Measurements from ENCODE around the gene CCDC92. TPM values are rescaled to one million over a fixed set of nuclear protein-coding genes. Genes with fewer than 3 reads are reported as not detected.

The CCDC92 gene
- total and polyA plus RNA-seq, 10 of the 15 experiments (the other 5 are each of a cell fraction or from before 2014, with no cell fraction given), result 0.53 to 11.8 (median 4.2) TPM

- BruUV-seq (replicated peaks), result no TSS peak
- Histone ChIP-seq H3K9me3 (replicated peaks; ENCODE audit: control insufficient read depth, insufficient read depth, low read length) (no peaks in the 10 kb centered on the region; the same call in 1 of the 3 replicates), H2AFZ (ENCODE audit: control insufficient read depth, low read depth, low read length) (peak overlapping the region; percentile 60; the same call in 1 of the 2 replicates), H3K9ac (ENCODE audit: control insufficient read depth, insufficient read depth, low read length) (no peak overlapping the region), H3K27ac (ENCODE audit: control insufficient read depth, insufficient read depth) (no peak overlapping the region), H3K4me1 (ENCODE audit: control insufficient read depth, insufficient read depth, low read length) (peaks cover 11% of the 10 kb centered on the region), H3K36me3 (ENCODE audit: control insufficient read depth in 2 of 2, insufficient read depth in 2 of 2, low read length in 1 of 2) (no peaks in the 10 kb centered on the region), H3K27me3 (replicated peaks in 1 of 2; ENCODE audit: control insufficient read depth in 2 of 2, insufficient read depth in 2 of 2, low read length in 1 of 2) (no peaks in the 10 kb centered on the region), H4K20me1 (ENCODE audit: control insufficient read depth, insufficient read depth) (no peaks in the 10 kb centered on the region), H3K79me2 (ENCODE audit: control insufficient read depth, insufficient read depth, low read length) (no peaks in the 10 kb centered on the region), H3K4me2 (ENCODE audit: control insufficient read depth, insufficient read depth) (peak overlapping the region; percentile 5; the same call in 1 of the 2 replicates), H3K4me3 (peak overlapping the region; percentile 43; the same call in 1 of the 2 replicates)
- SMC1A ChIA-PET (ENCODE audit: uncharacterized antibody, unreplicated experiment), result no interaction called here
- WGBS (ENCODE audit: insufficient coverage, insufficient replicate concordance, low lambda C conversion rate, missing lambda C conversion rate), result 87% methylated on average over 44 of the region's 46 CpGs
- CTCF ChIA-PET, result no interaction called here
- no peak for ATAC-seq
- RAD21 ChIA-PET (ENCODE audit: unreplicated experiment), result no interaction called here
- intact Hi-C loops (cut with micrococcal nuclease; ENCODE audit: unreplicated experiment) (no loop called here), in situ Hi-C loops (cut with MboI) (no loop called here)
- POLR2A ChIA-PET, result no interaction called here
- no peak for DNase-seq (ENCODE audit: low read depth, low spot score)
- FAIRE-seq, result peak; percentile 13
- TF ChIP-seq EP300 (IDR thresholded peaks at IDR 0.05; ENCODE audit: borderline replicate concordance in 1 of 2, control insufficient read depth in 1 of 2, low read depth in 2 of 2, low read length in 2 of 2) (no peak), CEBPB (IDR thresholded peaks at IDR 0.05; ENCODE audit: borderline replicate concordance in 1 of 2, low read depth in 2 of 2, low read length in 2 of 2) (no peak), TBL1XR1 (IDR thresholded peaks at IDR 0.05; ENCODE audit: low read depth, low read length) (no peak), SMC3 (IDR thresholded peaks at IDR 0.05; ENCODE audit: borderline replicate concordance, low read length) (no peak), JUND (IDR thresholded peaks at IDR 0.05; ENCODE audit: low read depth, low read length) (no peak), RFX5 (IDR thresholded peaks at IDR 0.05; ENCODE audit: low read depth, low read length) (no peak), NR2F1 (conservative IDR thresholded peaks at IDR 0.05) (no peak), ZNF622 (IDR thresholded peaks at IDR 0.05) (no peak), EGR1 (IDR thresholded peaks at IDR 0.05; ENCODE audit: borderline replicate concordance in 1 of 2, low read depth in 2 of 2, low read length in 2 of 2) (no peak), ZNF24 (IDR thresholded peaks at IDR 0.05) (no peak), SKIL (IDR thresholded peaks at IDR 0.05; ENCODE audit: low read depth, poor library complexity, severe bottlenecking) (no peak), HSF1 (IDR thresholded peaks at IDR 0.05; ENCODE audit: low read depth, low read length) (no peak), ZBED1 (IDR thresholded peaks at IDR 0.05; ENCODE audit: borderline replicate concordance) (no peak)
- TF ChIP-seq, protein P1, sequence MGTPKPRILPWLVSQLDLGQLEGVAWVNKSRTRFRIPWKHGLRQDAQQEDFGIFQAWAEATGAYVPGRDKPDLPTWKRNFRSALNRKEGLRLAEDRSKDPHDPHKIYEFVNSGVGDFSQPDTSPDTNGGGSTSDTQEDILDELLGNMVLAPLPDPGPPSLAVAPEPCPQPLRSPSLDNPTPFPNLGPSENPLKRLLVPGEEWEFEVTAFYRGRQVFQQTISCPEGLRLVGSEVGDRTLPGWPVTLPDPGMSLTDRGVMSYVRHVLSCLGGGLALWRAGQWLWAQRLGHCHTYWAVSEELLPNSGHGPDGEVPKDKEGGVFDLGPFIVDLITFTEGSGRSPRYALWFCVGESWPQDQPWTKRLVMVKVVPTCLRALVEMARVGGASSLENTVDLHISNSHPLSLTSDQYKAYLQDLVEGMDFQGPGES (IDR thresholded peaks at IDR 0.05), result no peak
- TF ChIP-seq, protein P2, sequence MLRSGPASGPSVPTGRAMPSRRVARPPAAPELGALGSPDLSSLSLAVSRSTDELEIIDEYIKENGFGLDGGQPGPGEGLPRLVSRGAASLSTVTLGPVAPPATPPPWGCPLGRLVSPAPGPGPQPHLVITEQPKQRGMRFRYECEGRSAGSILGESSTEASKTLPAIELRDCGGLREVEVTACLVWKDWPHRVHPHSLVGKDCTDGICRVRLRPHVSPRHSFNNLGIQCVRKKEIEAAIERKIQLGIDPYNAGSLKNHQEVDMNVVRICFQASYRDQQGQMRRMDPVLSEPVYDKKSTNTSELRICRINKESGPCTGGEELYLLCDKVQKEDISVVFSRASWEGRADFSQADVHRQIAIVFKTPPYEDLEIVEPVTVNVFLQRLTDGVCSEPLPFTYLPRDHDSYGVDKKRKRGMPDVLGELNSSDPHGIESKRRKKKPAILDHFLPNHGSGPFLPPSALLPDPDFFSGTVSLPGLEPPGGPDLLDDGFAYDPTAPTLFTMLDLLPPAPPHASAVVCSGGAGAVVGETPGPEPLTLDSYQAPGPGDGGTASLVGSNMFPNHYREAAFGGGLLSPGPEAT (IDR thresholded peaks at IDR 0.05; ENCODE audit: low read depth), result no peak
Observed at GRCh38 chr12:123936956-123937706, 35.5 kb downstream of the CCDC92 start.

Measured in GM12878 (cell line).